ENCODE data around the gene TUBB6. TPM values are rescaled to one million over a fixed set of nuclear protein-coding genes. Genes with fewer than 3 reads are reported as not detected.

The TUBB6 gene
- total RNA-seq (269 and 408 TPM in 2 replicates), polyA plus RNA-seq (549 and 646 TPM in 2 replicates), polyA minus RNA-seq (ENCODE audit: low replicate concordance) (453 and 575 TPM in 2 replicates)
- 613 and 673 TPM in 2 replicates for polyA plus RNA-seq (2012)

DNA sequence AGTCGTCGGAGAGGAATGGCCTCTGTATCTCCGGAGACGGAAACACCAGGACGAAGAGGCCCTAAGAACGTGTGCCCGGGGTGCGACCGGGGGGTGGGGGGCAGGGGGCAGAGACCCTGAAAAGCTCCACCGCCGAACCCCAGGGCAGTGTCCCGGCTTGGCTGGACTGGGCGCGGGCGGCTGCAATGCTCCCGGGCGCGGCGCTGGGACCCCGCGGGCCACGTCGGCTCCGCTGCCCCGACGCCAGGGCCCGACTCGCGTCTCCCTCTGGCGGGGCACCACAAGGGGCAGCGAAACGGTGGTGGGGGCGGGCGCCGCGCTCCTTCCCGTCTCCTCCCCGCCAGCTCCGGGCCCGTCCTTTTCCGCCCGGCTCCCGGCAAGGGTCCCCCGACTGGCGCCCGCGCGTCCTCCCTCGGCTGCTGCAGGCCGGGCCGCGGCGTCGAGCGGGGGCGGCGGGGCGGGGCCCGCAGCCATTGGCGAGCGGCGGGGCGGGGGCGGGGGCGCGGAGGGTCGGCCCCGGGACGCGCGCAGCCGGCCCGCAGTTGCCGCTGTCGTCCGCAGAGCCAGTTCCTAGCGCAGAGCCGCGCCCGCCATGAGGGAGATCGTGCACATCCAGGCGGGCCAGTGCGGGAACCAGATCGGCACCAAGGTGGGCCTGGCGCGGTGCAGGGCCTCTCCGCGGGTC is at the start of gene TUBB6:
Gene TUBB6 (plus strand): TSS at position 541 of the 685 bp plus-strand sequence. CDS start 52 bp downstream, at position 593.
- Histone ChIP-seq H3K4me2 (ENCODE audit: extremely low read depth, insufficient read depth, low read length) (peak within 1 kb of the TSS; percentile 96), H3K27me3 (ENCODE audit: control insufficient read depth, insufficient read depth, low read length) (no peaks in the 10 kb centered on the region), H4K20me1 (ENCODE audit: control insufficient read depth, extremely low read depth, insufficient read depth, low read length) (no peaks in the 10 kb centered on the region), H3K4me3 (replicated peaks in 1 of 4; ENCODE audit: control extremely low read depth in 1 of 4, insufficient read depth in 1 of 4, low read depth in 3 of 4, low read length in 4 of 4) (peak within 1 kb of the TSS; percentile 79 to 84 (median 82)), H2AFZ (ENCODE audit: low read length) (no peak within 1 kb of the TSS), H3K27ac (ENCODE audit: insufficient read depth, low read length) (peak within 1 kb of the TSS; percentile 94), H3K36me3 (ENCODE audit: control insufficient read depth, insufficient read depth, low read length) (peaks cover 7% of the 10 kb centered on the region), H3K9ac (ENCODE audit: insufficient read depth, low read length) (peak within 1 kb of the TSS; percentile 99), H3K4me1 (ENCODE audit: control insufficient read depth, extremely low read depth, insufficient read depth, low read length) (peaks cover 7% of the 10 kb centered on the region), H3K9me3 (ENCODE audit: control insufficient read depth, insufficient read depth, low read depth, low read length) (no peaks in the 10 kb centered on the region), H3K79me2 (ENCODE audit: control insufficient read depth, insufficient read depth, low read length) (peaks cover 48% of the 10 kb centered on the region)
- TF ChIP-seq CTCF (conservative IDR thresholded peaks at IDR 0.05 in 1 of 2, IDR thresholded peaks at IDR 0.05 in 1 of 2; ENCODE audit: low read depth in 1 of 2, low read length in 2 of 2) (no peak), EZH2 (IDR thresholded peaks at IDR 0.05; ENCODE audit: low read length, missing control alignments) (no peak)
- DNase-seq (ENCODE audit: low read depth in 2 of 2), result peak; percentile 80 to 84

- no peaks in the 10 kb centered on the region for H3K79me2 ChIP-seq (ENCODE audit: control insufficient read depth, insufficient read depth, low read length)
- H3K36me3 ChIP-seq (ENCODE audit: control insufficient read depth, insufficient read depth, low read length), result no peaks in the 10 kb centered on the region
- peaks cover 16% of the 10 kb centered on the region for H3K4me1 ChIP-seq (ENCODE audit: control insufficient read depth, extremely low read depth, insufficient read depth, low read length)
- H3K27me3 ChIP-seq (ENCODE audit: control insufficient read depth, insufficient read depth, low read length), result peaks cover 5% of the 10 kb centered on the region
- no peak overlapping the region for H3K27ac ChIP-seq (ENCODE audit: insufficient read depth, low read length)
- TF ChIP-seq EZH2 (IDR thresholded peaks at IDR 0.05; ENCODE audit: low read length, missing control alignments) (no peak), CTCF (conservative IDR thresholded peaks at IDR 0.05 in 1 of 2, IDR thresholded peaks at IDR 0.05 in 1 of 2; ENCODE audit: low read depth in 1 of 2, low read length in 2 of 2) (no peak)
- H3K4me2 ChIP-seq (ENCODE audit: extremely low read depth, insufficient read depth, low read length), result no peak overlapping the region
- no peak overlapping the region for H3K4me3 ChIP-seq (replicated peaks in 1 of 4; ENCODE audit: control extremely low read depth in 1 of 4, insufficient read depth in 1 of 4, low read depth in 3 of 4, low read length in 4 of 4)
- no peaks in the 10 kb centered on the region for H3K9me3 ChIP-seq (ENCODE audit: control insufficient read depth, insufficient read depth, low read depth, low read length)
- no peaks in the 10 kb centered on the region for H4K20me1 ChIP-seq (ENCODE audit: control insufficient read depth, extremely low read depth, insufficient read depth, low read length)
- H3K9ac ChIP-seq (ENCODE audit: insufficient read depth, low read length), result no peak overlapping the region
- no peak for DNase-seq (ENCODE audit: low read depth in 2 of 2)
- H2AFZ ChIP-seq (ENCODE audit: low read length), result no peak overlapping the region
These were observed 49.0 kb upstream of the TUBB6 start for GRCh38 chr18:12258719-12259705.

GRCh38 chr18:12262748-12263147 is 45.3 kb upstream of the TUBB6 start:
- Histone ChIP-seq H3K36me3 (ENCODE audit: control insufficient read depth, insufficient read depth, low read length) (no peaks in the 10 kb centered on the region), H4K20me1 (ENCODE audit: control insufficient read depth, extremely low read depth, insufficient read depth, low read length) (no peaks in the 10 kb centered on the region), H3K27ac (ENCODE audit: insufficient read depth, low read length) (no peak overlapping the region), H3K4me1 (ENCODE audit: control insufficient read depth, extremely low read depth, insufficient read depth, low read length) (no peaks in the 10 kb centered on the region), H3K27me3 (ENCODE audit: control insufficient read depth, insufficient read depth, low read length) (no peaks in the 10 kb centered on the region), H3K4me3 (replicated peaks in 1 of 4; ENCODE audit: control extremely low read depth in 1 of 4, insufficient read depth in 1 of 4, low read depth in 3 of 4, low read length in 4 of 4) (no peak overlapping the region), H3K79me2 (ENCODE audit: control insufficient read depth, insufficient read depth, low read length) (no peaks in the 10 kb centered on the region), H3K4me2 (ENCODE audit: extremely low read depth, insufficient read depth, low read length) (no peak overlapping the region), H3K9ac (ENCODE audit: insufficient read depth, low read length) (no peak overlapping the region), H3K9me3 (ENCODE audit: control insufficient read depth, insufficient read depth, low read depth, low read length) (no peaks in the 10 kb centered on the region), H2AFZ (ENCODE audit: low read length) (no peak overlapping the region)
- no peak for TF ChIP-seq EZH2 (IDR thresholded peaks at IDR 0.05; ENCODE audit: low read length, missing control alignments)
- TF ChIP-seq CTCF (conservative IDR thresholded peaks at IDR 0.05 in 1 of 2, IDR thresholded peaks at IDR 0.05 in 1 of 2; ENCODE audit: low read depth in 1 of 2, low read length in 2 of 2), result no peak
- DNase-seq (ENCODE audit: low read depth in 2 of 2), result no peak

Data from fibroblast of lung (primary cell).